ENCODE measurements around the gene RCAN1.

- TF ChIP-seq CTCF (conservative IDR thresholded peaks at IDR 0.05; ENCODE audit: low read depth, low read length) (peak; percentile 86), EZH2 (IDR thresholded peaks at IDR 0.05; ENCODE audit: borderline replicate concordance, low read depth, low read length, poor library complexity, severe bottlenecking) (no peak)
Measured at GRCh38 chr21:34510148-34511142, 104.5 kb downstream of the RCAN1 start.
